ENCODE measurements around the gene OR2T4. TPM values are rescaled to one million over a fixed set of nuclear protein-coding genes. Genes with fewer than 3 reads are reported as not detected.

OR2T4 gene
- total and polyA plus RNA-seq, 2 experiments from 2014 or later = not detected

- Histone ChIP-seq H3K27ac (no peak overlapping the region), H3K4me1 (ENCODE audit: low read depth) (no peaks in the 10 kb centered on the region), H3K9me3 (ENCODE audit: low read depth) (no peaks in the 10 kb centered on the region), H3K27me3 (no peaks in the 10 kb centered on the region), H3K36me3 (no peaks in the 10 kb centered on the region), H3K4me3 (no peak overlapping the region)
- DNase-seq (ENCODE audit: low read depth in 1 of 2, low spot score in 1 of 2) = no peak
- no peak for TF ChIP-seq CTCF (IDR thresholded peaks at IDR 0.05; ENCODE audit: low read depth, low read length)
Observed at GRCh38 chr1:248359415-248359814, 2.0 kb upstream of the OR2T4 start.

GRCh38 chr1:248366609-248367008 lies 5.1 kb downstream of the OR2T4 start:
- Histone ChIP-seq H3K36me3 (no peaks in the 10 kb centered on the region), H3K27me3 (no peaks in the 10 kb centered on the region), H3K27ac (no peak overlapping the region), H3K4me3 (no peak overlapping the region), H3K4me1 (ENCODE audit: low read depth) (no peaks in the 10 kb centered on the region), H3K9me3 (ENCODE audit: low read depth) (no peaks in the 10 kb centered on the region)
- TF ChIP-seq CTCF (IDR thresholded peaks at IDR 0.05; ENCODE audit: low read depth, low read length) = no peak
- DNase-seq (ENCODE audit: low read depth in 1 of 2, low spot score in 1 of 2) = no peak

GRCh38 chr1:248372394-248372793 lies 10.9 kb downstream of the OR2T4 start:
- no peak for TF ChIP-seq CTCF (IDR thresholded peaks at IDR 0.05; ENCODE audit: low read depth, low read length)
- no peaks in the 10 kb centered on the region for H3K9me3 ChIP-seq (ENCODE audit: low read depth)

GRCh38 chr1:248373761-248374160 lies 12.3 kb downstream of the OR2T4 start:
- Histone ChIP-seq H3K27ac (no peak overlapping the region), H3K27me3 (no peaks in the 10 kb centered on the region), H3K4me1 (ENCODE audit: low read depth) (no peaks in the 10 kb centered on the region), H3K36me3 (no peaks in the 10 kb centered on the region), H3K9me3 (ENCODE audit: low read depth) (no peaks in the 10 kb centered on the region), H3K4me3 (no peak overlapping the region)
- DNase-seq (ENCODE audit: low read depth in 1 of 2, low spot score in 1 of 2) = no peak
- TF ChIP-seq CTCF (IDR thresholded peaks at IDR 0.05; ENCODE audit: low read depth, low read length) = no peak

More at GRCh38 chr1:248372394-248372793, 10.9 kb downstream of the OR2T4 start:
- H3K4me3 ChIP-seq = no peak overlapping the region
- no peaks in the 10 kb centered on the region for H3K36me3 ChIP-seq
- H3K4me1 ChIP-seq (ENCODE audit: low read depth) = no peaks in the 10 kb centered on the region
- H3K27me3 ChIP-seq = no peaks in the 10 kb centered on the region
- H3K27ac ChIP-seq = no peak overlapping the region
- no peak for DNase-seq (ENCODE audit: low read depth in 1 of 2, low spot score in 1 of 2)

- Histone ChIP-seq H3K9me3 (ENCODE audit: low read depth) (no peaks in the 10 kb centered on the region), H3K4me1 (ENCODE audit: low read depth) (no peaks in the 10 kb centered on the region), H3K27ac (no peak within 1 kb of the TSS), H3K4me3 (no peak within 1 kb of the TSS), H3K27me3 (no peaks in the 10 kb centered on the region), H3K36me3 (no peaks in the 10 kb centered on the region)
- no peak for DNase-seq (ENCODE audit: low read depth in 1 of 2, low spot score in 1 of 2)
- no peak for TF ChIP-seq CTCF (IDR thresholded peaks at IDR 0.05; ENCODE audit: low read depth, low read length)
Observed at GRCh38 chr1:248375446-248375845, 14.0 kb downstream of the OR2T4 start, which contains the start of gene OR2T6. Gene OR2T6 (plus strand): TSS chr1:248375746. CDS start chr1:248387609, 11,863 bp downstream.

DNA sequence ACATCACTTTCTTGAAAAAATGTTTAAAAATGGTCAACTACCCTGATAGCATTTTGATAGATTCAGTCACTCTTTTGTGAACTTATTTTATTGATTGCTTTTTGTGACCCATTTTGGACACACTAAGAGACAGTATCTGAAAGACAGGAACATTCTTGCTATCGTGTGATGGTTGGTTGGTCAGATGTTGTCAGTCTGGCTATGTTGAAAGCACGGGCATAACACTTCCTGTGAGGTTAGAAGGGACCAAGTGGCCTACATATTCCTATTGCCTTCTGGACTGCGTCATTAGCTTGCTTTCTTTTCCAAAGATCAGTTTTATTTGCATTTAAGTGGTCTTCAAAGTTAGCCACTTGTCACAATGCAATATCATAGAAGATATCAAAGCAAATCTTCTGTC lies 15.5 kb downstream of the OR2T4 start:
- Histone ChIP-seq H3K27me3 (no peaks in the 10 kb centered on the region), H3K36me3 (no peaks in the 10 kb centered on the region), H3K27ac (no peak overlapping the region), H3K4me1 (ENCODE audit: low read depth) (no peaks in the 10 kb centered on the region), H3K9me3 (ENCODE audit: low read depth) (no peaks in the 10 kb centered on the region), H3K4me3 (no peak overlapping the region)
- no peak for DNase-seq (ENCODE audit: low read depth in 1 of 2, low spot score in 1 of 2)
- TF ChIP-seq CTCF (IDR thresholded peaks at IDR 0.05; ENCODE audit: low read depth, low read length) = no peak

Data from cardiac muscle cell (in vitro differentiated cells and primary cell).